HG02852 (cell line): ENCODE results near the gene CDC20.

Source experiments
- ATAC-seq: cut with Tn5 transposase; IDR thresholded peaks from one replicate; pipeline ENCODE4 v1.9.1; 2021; ENCODE audit warnings: mild to moderate bottlenecking, moderate library complexity; ENCODE audit not compliant: unreplicated experiment

The CDC20 gene

DNA sequence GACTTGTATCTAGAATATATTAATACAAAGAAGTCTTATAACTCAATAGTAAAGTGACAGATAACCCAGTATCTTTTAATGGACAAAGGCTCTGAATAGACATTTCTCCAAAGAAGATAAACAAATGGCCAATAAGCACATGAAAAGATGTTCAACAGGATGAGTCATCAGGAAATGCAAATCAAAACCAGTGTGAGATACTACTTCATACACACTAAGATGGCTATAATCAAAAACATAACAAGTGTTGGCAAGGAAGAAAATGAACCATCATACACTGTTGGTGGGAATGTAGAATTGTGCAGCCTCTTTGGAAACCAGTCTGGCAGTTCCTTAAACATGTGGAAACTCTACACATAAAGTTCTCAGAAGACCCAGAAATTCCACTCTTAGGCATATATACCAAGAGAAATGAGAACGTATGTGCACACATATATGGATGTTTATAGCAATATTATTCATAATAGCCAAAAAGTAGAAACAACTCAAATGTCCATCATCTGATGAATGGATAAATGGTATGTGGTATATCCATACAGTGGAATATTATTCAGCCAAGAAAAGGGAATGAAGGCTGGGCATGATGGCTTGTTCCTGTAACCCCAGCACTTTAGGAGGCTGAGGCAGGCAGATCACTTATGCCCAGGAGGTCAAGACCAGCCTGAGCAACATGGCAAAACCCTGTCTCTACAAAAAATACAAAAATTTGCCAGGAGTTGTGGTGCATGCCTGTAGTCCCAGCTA is 31.1 kb upstream of the CDC20 start:
- ATAC-seq: no peak

DNA sequence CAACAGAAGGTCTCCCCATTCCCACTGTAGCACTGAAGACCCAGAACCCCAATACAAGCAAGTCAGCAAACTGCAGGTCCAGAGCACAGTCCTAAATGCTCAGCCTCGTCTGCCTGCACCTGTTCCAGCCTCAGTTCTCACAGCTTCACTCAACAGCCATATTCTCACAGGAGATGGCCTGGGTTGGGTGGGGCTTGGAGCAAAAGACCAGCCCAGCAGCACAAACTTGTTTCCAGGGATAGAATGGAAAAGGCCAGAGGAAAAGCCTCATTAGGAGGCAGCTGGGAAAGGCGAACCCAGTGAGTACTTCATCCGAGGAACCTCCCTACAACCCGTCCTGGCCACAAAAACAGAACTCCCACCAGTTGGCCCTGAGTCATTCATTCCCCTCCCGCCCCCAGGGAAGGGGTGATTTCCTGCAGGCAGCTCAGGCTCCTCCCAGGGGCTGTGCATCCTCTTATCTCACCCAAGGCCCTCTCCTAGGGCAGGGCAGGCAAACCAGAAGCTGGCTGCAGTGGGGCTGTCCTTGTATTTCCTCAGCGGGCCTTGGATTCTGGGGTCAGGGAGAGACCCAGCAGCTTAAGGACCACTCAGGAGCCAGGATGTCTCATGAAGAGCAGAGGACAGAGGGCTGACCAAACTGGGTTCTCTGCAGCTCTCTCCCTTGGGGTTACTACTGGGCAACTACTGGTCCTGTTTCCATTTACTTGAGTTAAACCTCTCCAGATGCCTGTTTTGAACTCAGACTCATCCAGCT is 28.6 kb upstream of the CDC20 start:
- peak; percentile 43 for ATAC-seq

DNA sequence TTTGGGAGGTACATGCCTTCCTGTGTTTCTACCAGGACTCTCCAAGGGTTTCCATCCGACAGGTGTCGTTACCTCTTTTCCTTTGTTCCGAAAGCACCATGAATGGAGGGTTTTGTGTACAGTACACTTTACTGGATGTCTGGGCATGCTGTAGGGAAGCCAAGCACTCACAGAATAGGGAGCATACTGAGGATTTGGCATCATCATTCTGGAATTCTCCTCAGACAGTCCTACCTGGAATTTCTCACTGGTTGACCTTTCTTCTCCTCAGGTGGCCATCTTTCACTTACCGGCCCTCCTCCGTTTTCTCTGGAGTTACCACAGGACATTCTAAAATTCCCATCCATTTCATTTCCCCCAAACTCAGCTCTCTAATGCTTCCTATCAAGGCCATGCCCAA is 27.1 kb upstream of the CDC20 start:
- ATAC-seq: no peak

DNA sequence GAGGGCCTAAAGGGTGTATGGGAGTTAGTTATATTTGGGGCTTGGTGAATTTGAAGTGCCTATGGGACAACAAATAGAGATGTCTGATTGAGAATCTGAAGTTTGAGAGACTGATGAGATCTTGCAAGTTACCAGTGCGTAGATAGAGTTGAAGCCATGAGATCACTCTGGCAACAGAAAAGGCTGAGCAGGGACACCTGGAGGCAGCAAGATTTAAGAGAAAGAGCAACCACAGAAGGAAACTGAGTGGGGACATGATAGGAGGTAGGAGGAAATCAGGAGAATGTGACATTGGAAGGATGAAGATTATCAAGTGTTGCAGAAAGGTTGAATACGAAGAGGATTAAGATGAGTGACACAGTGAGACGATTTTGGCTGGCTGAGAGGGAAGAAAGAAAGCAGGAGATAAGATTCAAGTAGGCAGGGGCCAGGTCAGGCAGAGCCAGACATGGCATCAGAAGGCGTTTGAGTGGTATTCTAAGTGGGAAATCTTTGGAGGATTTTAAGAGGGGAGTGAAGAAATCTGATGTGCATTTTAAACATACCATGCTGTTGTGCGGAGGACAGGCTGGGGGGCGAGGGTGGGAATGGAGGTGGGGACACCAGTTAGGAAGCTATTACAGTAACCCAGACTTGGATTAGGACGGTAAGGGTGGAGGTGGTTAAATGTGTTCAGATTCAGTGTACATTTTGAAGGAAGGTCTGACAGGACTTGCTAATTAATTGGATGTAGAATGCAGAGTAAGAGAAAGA is 24.2 kb upstream of the CDC20 start:
- no peak for ATAC-seq

DNA sequence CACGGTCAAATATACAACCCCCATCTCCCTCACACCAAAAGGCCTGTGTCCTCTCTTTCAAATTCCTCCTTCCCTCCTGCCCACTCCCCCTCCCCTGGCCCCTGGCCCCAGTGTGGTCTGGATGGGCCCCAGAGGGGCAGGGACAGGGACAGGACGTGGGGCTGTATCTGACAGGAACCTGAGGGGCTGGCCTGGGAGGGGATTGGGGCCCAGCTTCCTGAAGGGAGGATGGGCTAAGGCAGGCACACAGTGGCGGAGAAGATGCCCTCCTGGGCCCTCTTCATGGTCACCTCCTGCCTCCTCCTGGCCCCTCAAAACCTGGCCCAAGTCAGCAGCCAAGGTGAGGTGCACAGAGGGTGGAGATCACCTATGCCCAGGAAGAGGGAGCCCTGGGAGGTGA is 21.2 kb upstream of the CDC20 start, which contains the start of gene MPL:
Gene MPL (plus strand): TSS at position 231 of the 400 bp plus-strand sequence. CDS start 31 bp downstream, at position 262.
- ATAC-seq: no peak

DNA sequence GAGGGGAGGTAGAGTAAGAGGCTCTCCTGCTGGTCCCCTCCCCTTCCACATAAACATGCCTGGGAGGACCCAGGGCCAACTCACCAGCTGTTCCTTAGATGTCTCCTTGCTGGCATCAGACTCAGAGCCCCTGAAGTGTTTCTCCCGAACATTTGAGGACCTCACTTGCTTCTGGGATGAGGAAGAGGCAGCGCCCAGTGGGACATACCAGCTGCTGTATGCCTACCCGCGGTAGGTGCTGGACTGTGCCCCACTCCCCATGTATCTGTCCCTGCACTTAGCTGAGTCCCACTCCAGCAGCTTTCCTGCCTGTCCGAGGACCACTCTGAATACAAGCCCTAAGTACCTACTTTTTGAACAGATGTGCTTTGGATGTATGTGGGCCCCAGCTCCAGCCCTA is 20.8 kb upstream of the CDC20 start:
- no peak for ATAC-seq

DNA sequence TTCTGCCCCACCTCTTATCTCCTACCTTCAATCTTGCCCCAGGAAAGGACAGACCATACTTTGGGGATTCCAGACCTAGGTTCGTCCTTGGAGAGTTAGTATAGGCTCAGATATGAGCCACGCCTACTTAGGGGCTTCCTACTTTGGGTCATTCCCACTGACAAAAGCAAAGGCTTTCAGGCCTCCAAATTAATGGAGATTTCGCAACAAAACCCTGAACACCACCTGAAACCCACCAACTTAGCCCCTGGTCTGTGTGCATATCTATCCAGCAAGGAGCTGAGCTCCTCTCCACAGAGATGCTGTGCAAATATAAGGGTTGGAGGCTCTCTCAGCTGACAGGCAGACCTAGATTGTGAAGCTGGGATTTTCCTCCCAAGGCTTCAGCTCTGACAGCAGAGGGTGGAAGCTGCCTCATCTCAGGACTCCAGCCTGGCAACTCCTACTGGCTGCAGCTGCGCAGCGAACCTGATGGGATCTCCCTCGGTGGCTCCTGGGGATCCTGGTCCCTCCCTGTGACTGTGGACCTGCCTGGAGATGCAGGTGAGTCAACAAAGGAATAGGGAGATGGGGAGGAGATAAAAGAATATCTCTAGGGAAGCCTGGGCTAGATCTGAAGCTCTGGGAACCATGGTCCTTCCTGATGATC is 19.1 kb upstream of the CDC20 start:
- no peak for ATAC-seq

DNA sequence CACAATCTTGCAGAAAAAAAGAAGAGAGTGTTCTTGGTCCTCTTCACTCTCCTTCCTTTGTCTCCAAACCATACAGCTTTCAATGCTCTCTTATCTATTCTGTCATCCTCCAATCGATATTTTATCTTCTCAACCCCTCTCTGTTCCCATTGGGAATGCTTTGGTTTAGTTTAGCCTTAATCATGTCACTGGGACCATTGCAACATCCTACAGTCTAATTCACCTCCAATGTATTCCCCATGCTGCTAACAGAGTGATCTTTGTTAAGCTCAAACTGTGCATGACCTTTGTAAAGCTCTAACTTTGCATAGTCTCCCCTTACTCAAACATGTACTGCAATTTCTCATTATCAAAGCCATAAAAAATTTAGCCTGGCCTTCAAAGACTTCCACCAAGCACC is 18.2 kb upstream of the CDC20 start:
- ATAC-seq: no peak

DNA sequence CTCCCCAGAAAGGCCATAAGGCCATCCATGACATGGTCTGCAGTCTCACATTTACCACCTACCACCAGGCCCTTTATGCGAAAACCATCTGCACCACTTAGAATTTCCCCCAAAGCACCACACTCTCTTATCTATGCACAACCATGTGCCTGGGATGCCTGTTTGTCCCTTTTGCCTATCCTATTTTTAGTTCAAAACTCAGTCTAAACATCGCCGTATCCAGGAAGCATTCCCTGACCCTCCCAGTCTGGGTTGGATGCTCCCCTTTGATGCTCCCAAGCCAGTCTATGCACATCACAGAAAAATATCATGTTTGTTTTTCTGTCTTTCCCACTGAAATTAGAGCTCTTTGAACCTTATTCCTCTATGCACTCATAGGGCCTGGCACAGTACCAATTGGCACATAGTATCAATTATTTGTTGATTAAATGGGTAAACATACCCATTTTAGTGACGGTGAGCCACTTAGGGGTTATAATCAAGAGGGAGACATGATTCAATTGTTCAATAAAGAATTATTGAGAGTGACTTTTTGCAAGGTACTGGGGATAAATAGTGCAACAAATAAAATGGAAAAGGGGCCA is 14.4 kb upstream of the CDC20 start:
- no peak for ATAC-seq

DNA sequence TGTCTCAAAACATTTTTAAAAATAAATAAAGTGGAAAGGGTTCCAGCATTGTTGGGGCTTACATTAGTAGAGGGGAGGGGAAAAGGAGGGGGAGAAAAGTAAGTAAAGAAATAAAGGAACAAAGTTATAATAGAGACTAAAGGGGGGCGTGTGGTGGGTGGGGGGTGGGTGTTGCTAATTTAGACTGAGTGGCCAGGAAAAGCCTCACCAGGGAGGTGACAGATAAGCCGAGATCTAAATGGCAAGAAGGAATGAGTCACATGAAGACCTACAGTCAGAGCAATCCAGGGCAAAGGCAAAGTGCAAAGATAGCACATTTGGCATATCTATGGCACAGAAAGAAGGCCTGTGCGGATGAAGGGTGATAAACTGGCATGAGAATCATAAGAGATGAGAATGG is 13.7 kb upstream of the CDC20 start:
- ATAC-seq: no peak

DNA sequence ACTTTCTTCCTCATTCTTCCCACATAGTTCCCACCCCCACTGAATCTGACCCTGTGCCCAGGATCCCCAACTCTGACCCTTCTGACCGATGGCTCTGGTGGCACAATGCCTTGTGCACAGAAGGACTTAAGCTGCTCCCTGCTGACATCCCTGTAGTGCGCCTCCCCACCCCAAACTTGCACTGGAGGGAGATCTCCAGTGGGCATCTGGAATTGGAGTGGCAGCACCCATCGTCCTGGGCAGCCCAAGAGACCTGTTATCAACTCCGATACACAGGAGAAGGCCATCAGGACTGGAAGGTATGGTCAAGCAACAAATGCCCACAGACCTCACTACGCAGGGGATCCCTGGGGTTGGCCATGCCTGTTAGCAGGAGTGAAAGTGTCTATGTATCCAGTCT is 12.1 kb upstream of the CDC20 start:
- ATAC-seq: no peak

DNA sequence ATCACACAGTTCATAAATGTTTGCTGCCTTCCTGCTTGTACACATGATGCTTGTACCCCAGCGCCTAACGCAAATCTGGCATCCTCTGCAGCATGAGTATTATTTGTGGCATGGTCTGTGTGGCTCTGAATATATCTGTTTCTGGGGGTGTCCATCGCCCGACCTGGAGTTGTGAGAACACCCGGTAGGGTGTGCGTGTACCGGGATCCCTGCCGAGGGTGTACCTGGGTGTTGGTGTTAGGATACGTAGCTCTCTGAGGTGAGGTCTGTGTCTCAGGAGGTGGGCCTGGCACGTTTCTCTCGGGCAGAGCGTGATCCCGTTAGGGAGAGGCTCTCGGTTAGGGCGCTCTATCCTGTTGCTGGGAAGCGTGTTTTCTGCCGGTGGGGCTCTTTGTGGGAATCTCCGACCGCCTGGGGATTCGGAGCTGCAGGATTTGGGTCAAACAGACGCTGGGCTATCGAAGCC is 10.4 kb upstream of the CDC20 start:
- ATAC-seq: no peak

DNA sequence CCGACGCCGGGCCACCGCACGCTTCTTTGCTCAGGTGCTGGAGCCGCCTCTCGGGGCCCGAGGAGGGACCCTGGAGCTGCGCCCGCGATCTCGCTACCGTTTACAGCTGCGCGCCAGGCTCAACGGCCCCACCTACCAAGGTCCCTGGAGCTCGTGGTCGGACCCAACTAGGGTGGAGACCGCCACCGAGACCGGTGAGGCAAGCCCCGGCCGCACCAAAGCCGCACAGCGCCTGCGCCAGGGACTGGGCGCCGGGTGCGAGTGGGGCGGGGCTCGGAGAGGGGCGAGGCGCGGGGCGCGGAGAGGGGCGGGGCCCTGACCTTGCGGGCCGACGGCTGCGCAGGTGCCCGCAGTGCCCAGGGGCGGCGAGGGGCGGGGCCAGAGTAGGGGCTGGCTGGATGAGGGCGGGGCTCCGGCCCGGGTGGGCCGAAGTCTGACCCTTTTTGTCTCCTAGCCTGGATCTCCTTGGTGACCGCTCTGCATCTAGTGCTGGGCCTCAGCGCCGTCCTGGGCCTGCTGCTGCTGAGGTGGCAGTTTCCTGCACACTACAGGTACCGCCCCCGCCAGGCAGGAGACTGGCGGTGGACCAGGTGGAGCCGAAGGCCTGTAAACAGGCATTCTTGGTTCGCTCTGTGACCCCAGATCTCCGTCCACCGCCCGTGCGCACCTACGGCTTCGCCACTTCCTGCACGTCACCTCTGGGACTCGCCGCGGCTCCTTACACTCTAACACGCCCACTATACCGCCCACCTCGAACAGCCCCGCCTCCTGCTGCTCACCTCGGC is 9.8 kb upstream of the CDC20 start:
- no peak for ATAC-seq

DNA sequence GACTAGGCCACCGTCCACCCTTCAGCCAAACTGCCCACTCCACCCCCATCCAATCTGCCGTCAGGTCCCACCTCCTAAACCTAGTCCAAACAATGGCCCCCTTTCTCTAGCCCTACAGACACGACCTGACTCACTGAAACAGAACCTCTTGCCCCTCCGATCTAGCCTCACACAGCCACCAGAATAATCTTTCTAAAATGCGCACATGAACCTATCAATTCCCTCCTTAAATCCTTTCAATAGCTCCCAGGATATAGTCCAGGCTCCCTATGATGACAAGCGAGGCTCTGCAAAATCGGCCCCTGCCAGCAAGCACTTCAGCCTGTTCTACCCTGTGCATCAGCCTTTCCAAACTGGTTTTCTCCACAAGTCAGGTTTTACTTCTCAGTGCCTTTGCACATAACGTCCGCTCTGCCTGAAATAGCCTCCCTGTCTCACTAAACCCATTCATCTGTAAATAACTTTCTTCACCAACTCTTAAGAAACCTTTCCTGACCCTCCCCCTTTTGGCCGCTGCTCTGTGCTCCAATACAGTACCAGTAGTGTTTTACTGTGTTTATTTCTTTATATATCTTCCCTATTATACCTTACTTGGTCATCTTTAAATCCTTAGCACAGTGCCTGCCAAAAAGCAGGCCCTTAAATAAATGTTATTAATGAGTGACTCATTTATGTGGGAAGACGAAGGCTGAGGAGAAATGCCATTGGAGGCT is 9.0 kb upstream of the CDC20 start:
- ATAC-seq: no peak

DNA sequence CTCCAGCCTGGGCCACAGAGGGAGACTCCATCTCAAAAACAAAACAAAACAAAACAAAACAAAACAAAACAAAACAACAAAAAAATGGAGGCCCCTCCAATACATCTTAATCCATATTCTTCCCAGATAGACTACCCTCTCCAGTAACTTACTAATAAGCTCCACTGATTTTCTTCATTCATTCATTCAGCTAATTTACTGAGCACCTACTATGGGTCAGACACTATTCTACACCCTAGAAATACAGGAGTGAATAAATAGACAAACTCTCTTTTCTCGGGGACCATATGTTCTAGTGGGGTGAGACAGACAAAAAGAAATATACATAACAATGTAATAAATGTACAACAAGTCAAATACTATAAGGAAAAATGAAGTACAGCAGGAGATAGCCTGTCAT is 7.8 kb upstream of the CDC20 start:
- no peak for ATAC-seq

DNA sequence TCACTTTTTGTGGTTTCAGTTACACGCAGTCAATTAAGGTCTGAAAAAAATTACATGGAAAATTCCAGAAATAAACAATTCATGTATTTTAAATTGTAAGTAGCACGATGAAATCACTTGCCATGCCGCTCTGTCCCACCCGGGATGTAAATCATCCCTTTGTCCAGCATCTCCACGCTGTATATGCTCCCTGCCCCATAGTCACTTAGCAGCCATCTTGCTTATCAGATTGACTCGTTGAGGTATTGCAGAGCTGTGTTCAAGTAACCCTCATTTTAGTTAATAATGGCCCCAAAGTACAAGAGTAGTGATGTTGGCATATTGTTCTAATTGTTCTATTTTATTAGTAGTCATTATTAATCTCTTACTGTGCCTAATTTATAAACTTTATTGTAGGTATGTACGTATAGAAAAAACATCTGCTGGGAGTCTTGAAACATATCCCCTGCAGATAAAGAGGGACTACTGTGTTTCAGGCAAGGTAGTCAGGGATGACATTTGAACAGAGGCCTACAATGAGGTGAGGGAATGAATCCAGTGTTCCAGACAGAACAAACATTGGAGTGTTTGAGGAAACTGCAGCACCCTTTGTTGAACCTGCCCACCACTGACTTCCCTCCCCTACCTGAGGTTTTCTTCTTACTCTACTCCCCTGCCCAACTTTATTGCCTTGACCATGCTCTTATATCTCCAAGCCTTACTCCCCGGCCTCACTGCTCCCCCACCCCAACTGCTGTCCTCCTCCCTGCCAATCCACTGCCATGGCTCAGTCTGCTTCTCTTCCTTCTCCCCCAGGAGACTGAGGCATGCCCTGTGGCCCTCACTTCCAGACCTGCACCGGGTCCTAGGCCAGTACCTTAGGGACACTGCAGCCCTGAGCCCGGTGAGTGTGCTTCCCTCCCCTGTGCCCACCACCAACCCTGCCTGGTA is 7.1 kb upstream of the CDC20 start:
- ATAC-seq: no peak

DNA sequence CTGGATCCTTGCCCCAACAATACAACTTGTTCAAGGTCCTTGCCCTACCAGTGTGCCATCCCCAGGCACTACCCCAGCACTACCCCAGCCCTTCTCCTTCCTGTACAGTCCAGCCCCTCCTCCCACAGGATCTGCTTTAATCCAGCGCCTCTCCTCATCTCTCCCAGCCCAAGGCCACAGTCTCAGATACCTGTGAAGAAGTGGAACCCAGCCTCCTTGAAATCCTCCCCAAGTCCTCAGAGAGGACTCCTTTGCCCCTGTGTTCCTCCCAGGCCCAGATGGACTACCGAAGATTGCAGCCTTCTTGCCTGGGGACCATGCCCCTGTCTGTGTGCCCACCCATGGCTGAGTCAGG is 6.5 kb upstream of the CDC20 start:
- no peak for ATAC-seq

DNA sequence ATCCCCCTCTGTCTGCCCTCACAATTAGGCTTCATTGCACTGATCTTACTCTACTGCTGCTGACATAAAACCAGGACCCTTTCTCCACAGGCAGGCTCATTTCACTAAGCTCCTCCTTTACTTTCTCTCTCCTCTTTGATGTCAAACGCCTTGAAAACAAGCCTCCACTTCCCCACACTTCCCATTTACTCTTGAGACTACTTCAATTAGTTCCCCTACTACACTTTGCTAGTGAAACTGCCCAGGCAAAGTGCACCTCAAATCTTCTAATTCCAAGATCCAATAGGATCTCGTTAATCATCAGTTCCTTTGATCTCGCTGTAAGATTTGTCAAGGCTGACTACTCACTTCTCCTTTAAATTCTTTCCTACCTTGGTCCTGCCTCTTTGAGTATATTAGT is 5.9 kb upstream of the CDC20 start:
- no peak for ATAC-seq
